ENCODE results near the gene SUPV3L1.

Gene SUPV3L1

DNA sequence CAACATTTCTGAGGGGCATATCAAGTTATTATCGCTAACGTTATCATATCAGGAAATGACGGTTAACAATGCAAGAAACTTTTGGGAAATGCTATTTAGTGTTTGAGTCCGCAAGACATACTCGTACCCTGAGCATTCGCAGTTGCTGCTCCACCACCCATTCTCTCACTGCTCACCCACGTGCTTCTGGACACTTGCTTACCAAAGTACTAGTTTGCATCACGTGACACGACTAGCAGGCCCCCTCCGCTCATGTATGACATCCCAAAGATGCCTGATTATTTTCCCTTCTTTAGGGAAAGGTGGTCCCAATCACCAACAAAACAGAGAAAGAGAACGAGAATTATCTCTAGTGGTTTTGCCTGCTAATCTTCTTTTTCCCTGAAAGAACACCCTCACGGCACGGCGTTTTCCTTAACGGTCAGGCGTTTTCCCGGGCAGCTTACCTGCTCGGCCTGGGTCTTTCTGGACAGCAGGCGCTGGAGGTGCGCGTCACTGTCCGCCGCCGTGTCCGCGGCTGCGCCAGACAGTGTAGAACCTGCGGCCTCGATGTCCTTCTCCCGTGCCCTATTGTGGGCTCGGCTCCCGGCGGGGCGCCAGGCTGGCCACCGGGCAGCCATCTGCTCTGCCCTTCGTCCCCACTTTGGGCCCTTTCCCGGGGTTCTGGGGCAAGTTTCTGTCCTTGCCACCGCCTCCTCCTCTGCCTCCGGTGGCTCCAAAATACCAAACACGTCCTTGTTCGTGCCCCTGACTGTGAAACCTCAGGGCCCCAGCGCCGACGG, at the start of gene SUPV3L1:
Gene SUPV3L1 (plus strand): TSS at position 492 of the 782 bp plus-strand sequence. CDS start 58 bp downstream, at position 550.
- TF ChIP-seq GATA2 (IDR thresholded peaks at IDR 0.05; ENCODE audit: low read depth, low read length) (no peak), GATA3 (IDR thresholded peaks at IDR 0.05; ENCODE audit: low read depth, low read length) (no peak)

DNA sequence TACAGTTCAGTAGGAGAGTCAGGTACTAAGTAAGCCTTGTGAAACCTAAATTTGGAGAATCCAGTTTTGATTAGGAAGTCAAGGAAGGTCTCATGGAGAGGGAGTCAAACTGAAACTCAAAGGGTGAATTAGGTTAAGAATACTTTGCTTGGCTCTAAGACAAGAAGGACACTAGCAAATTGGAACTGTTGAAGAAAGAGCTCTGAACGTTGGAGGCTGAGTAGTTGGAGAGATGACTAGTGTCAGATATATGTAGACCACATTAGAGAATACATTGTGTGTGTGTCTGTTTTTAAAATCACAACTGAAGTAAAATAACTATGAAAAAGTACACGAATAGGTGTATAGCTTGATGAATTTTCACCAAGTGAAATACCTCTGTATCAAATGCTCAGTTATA, 49.8 kb upstream of the SUPV3L1 start:
- TF ChIP-seq GATA3 (IDR thresholded peaks at IDR 0.05; ENCODE audit: low read depth, low read length) (no peak), GATA2 (IDR thresholded peaks at IDR 0.05; ENCODE audit: low read depth, low read length) (no peak)

DNA sequence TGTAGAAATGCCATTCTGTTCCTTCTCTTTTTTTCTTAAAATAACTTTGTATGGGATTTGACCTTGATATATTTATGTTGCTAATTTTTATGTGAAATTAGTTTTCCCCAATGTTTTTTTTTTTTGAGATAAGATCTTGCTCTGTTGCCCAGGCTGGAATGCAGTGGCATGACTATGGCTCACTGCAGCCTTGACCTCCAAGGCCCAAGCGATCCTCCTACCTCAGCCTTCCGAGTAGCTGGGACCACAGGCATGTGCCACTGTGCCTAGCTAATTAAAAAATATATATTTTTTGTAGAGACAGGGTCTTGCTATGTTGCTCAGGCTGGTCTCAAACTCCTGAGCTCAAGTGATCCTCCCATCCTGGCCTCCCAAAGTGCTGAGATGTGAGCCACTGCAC, 40.1 kb upstream of the SUPV3L1 start:
- TF ChIP-seq GATA3 (IDR thresholded peaks at IDR 0.05; ENCODE audit: low read depth, low read length) (no peak), GATA2 (IDR thresholded peaks at IDR 0.05; ENCODE audit: low read depth, low read length) (no peak)

DNA sequence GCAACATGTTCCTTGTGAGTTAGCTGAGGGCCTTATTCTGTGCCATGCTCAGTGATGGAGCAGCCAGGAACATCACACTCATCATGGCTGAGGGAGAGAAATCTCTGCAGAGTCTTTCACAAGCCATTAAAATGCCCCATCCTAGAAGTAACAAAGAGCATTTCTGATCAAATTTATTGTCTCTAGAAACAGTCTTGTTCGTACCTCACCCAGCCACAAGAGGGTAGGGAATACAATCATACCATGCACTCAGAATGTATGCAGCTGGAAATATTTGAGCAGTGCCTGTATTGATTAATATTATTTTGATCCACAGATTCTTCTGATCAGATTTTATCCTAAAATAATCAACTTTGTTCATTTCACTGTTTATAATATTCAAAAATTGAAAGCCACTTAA, 38.7 kb upstream of the SUPV3L1 start:
- TF ChIP-seq GATA3 (IDR thresholded peaks at IDR 0.05; ENCODE audit: low read depth, low read length) (no peak), GATA2 (IDR thresholded peaks at IDR 0.05; ENCODE audit: low read depth, low read length) (no peak)

DNA sequence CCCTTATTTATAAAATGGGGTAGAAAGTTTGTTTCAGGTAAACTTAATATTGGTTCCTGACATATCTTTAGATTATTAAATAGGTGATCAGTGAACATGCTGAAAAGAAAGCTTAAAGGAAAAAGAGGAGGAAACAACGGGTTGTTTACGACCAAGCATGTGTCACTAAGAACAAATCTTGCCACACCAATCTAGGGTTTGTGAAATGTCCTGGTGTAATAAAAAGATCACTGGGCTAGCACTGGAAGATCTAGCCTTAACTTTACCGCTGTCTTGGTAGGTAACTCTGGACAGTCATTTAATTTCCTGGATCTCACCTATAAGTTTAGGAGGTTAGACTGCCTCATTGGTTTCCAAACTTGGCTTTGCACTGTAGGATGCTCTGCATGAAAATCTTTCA, 37.1 kb upstream of the SUPV3L1 start:
- TF ChIP-seq GATA3 (IDR thresholded peaks at IDR 0.05; ENCODE audit: low read depth, low read length) (no peak), GATA2 (IDR thresholded peaks at IDR 0.05; ENCODE audit: low read depth, low read length) (no peak)

DNA sequence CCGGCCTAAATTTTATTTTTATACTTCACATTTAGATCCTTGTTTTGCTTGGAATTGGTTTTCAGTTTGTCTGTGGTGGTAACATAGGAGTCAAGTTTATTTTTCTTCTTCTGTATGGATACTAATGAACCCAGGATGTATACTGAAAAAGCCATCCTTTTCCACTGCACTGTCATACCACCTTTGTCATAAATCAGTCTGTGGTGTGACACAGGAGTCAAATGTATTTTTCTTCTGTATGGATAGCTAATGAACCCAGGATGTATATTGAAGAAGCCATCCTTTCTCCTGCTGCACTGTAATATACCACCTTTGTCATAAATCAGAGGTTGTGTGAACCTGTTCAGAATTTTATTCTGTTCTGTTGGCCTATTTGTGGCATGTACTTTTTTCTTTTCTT, 34.7 kb upstream of the SUPV3L1 start:
- TF ChIP-seq GATA3 (IDR thresholded peaks at IDR 0.05; ENCODE audit: low read depth, low read length) (no peak), GATA2 (IDR thresholded peaks at IDR 0.05; ENCODE audit: low read depth, low read length) (no peak)

DNA sequence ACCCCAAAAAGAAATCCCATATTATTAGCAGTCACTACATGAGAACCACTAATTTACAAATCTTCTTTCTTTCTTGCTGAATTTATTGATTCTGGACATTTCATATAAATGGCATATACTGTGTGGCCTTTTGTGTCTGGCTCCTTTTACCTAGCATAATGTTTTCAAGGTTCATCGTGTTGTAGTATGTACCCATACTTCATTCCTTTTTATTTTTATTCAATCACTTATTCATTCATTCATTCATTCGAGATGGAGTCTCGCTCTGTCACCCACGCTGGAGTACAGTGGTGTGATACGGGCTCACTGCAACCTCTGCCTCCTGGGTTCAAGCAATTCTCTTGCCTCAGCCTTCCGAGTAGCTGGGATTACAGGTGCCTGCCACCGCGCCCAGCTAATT, 34.2 kb upstream of the SUPV3L1 start:
- no peak for TF ChIP-seq GATA3 (IDR thresholded peaks at IDR 0.05; ENCODE audit: low read depth, low read length)
- no peak for TF ChIP-seq GATA2 (IDR thresholded peaks at IDR 0.05; ENCODE audit: low read depth, low read length)

DNA sequence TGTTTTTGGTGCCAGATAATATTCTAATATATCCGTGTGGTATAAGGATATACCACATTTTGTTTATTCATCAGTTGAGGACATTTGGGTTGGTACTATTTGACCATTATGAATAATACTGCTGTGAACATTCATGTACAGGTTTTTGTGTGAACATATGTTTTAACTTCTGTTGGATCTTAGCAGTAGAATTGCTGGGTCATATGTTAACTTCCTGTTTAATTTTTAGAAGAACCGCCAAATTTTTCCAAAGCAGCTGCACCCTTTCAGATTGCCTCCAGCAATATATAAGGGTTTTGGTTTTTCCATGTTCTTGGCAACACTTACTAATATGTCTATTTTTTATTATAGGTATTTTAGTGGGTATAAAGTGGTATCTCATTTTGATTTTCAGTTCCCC, 33.3 kb upstream of the SUPV3L1 start:
- no peak for TF ChIP-seq GATA3 (IDR thresholded peaks at IDR 0.05; ENCODE audit: low read depth, low read length)
- TF ChIP-seq GATA2 (IDR thresholded peaks at IDR 0.05; ENCODE audit: low read depth, low read length): no peak

DNA sequence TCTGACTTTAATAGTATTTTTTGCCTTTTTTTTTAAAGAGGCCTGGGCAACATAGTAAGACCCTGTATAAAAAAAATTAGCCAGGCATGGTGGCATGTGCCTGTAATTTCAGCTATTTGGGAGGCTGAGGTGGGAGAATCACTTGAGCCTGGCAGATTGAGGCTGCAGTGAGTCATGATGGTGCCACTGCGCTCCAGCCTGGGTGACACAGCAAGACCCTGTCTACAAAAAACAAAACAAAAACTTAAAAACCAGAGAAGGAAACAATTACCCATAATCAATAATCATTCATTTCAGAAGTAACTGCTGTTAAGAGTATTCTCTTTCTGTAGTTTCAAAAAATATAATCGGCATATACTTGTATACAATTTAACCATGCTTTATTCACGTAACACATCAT, 28.1 kb upstream of the SUPV3L1 start:
- TF ChIP-seq GATA2 (IDR thresholded peaks at IDR 0.05; ENCODE audit: low read depth, low read length): no peak
- TF ChIP-seq GATA3 (IDR thresholded peaks at IDR 0.05; ENCODE audit: low read depth, low read length): no peak

DNA sequence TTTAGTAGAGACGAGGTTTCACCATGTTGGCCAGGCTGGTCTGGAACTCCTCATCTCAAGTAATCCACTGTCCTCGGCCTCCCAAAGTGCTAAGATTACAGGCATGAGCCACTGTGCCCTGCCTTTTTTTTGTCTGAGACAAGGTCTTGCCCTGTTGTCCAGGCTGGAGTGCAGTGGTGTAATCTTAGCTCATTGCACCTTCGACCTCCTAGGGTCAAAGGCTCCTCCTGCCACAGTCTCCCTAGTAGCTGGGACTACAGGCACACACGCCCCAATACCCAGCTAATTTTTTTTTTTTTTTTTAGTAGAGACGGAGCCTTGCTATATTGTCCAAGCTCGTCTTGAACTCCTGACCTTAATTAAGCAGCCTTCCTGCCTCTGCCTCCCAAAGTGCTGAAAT, 26.8 kb upstream of the SUPV3L1 start:
- no peak for TF ChIP-seq GATA2 (IDR thresholded peaks at IDR 0.05; ENCODE audit: low read depth, low read length)
- TF ChIP-seq GATA3 (IDR thresholded peaks at IDR 0.05; ENCODE audit: low read depth, low read length): no peak

DNA sequence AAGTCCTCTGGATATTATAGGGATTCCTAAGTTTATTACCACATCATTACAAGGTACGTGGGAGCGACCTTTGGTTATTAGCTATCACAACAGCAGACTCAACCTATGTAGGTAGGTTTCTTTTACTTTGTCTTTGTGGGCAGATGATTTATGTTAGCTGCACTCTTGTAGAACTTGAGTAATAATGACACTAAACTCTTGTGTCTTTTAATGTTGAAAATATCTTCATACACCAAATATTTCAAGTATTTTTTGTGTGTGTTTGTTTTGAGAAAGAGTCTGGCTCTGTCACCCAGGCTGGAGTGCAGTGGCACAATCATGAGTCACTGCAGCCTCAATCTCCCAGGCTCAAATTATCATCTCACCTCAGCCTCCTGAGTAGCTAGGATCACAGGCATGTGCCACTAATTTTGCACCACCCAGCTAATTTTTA, 19.2 kb upstream of the SUPV3L1 start:
- TF ChIP-seq GATA3 (IDR thresholded peaks at IDR 0.05; ENCODE audit: low read depth, low read length): no peak
- no peak for TF ChIP-seq GATA2 (IDR thresholded peaks at IDR 0.05; ENCODE audit: low read depth, low read length)

DNA sequence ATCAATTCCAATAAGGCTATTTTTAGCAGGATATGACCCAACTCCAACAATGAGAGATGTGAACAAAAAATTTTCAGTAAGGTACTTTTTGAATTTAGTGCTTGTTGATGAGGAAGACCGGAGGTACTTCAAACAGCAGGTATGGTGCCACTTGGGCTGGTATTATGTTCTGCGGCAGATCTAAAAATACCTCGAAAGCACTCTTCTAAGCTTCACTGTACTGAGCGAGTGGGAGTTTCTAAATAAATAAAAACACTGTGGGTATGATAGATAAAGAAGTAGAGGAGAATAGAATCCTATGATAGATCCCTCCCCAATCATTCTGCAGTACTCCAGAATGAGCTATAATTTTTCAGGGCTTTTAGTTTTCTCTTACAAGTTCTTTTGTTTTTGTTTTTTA, 11.5 kb upstream of the SUPV3L1 start:
- no peak for TF ChIP-seq GATA2 (IDR thresholded peaks at IDR 0.05; ENCODE audit: low read depth, low read length)
- TF ChIP-seq GATA3 (IDR thresholded peaks at IDR 0.05; ENCODE audit: low read depth, low read length): no peak

DNA sequence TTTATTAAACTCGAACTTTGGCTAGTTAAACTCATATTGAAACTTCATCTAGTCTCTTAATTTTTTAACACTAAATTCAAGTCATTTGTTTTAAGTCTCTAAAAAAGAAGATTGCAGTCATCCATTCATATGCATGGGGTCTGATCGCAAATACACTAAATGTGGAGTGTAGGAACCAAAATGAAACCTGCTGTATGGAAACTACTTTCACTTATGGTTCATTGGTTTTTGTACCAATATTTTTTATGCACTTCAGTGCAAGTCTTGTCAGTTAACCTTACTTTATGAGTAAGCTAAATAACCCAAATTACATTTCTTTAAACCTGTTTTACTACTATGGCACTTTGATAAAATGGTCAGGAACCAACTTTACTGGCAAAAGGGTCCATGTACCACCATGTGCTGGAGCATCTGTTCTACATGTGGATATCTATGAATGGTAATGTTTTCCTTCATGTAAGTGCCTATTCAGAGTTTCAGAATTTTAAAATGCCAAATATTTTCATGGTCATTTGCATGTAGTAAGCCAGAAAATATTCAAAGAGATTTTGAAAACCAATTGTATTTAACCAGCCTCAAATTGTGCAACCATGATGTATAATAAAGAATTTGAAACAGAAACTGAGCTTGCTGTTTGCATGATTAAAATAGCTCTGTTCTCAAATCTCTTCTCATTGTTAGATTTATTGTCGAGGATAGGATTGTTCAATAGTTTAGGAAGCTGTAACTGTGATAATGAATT, 7.6 kb upstream of the SUPV3L1 start:
- TF ChIP-seq GATA3 (IDR thresholded peaks at IDR 0.05; ENCODE audit: low read depth, low read length): no peak
- TF ChIP-seq GATA2 (IDR thresholded peaks at IDR 0.05; ENCODE audit: low read depth, low read length): no peak

DNA sequence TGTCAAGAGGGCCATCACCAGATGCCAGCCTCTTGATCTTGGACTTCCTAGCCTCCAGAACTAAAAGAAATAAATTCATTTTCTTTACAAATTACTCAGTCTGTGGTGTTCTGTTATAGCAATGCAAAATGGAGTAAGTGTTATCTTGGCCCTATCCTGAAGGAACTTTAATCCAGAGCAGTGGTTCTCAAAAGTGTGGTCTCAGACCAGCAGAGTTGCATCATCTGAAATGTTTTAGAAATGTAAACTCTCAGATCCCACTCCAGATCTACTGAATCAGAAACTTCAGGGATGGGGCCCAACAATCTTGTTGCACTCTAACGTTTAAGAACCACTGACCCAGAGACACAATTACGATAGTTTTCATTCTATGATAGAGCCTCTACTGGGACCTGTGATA, 3.2 kb upstream of the SUPV3L1 start:
- TF ChIP-seq GATA3 (IDR thresholded peaks at IDR 0.05; ENCODE audit: low read depth, low read length) (no peak), GATA2 (IDR thresholded peaks at IDR 0.05; ENCODE audit: low read depth, low read length) (no peak)

Data from SH-SY5Y (cell line).